ENCODE results near the gene FAM20B. TPM values are rescaled to one million over a fixed set of nuclear protein-coding genes. Genes with fewer than 3 reads are reported as not detected.

Gene FAM20B
- total and polyA plus RNA-seq, 2 donors (not counting 1 experiment from before 2014, with no cell fraction given), result 5.2 to 32.8 TPM

DNA sequence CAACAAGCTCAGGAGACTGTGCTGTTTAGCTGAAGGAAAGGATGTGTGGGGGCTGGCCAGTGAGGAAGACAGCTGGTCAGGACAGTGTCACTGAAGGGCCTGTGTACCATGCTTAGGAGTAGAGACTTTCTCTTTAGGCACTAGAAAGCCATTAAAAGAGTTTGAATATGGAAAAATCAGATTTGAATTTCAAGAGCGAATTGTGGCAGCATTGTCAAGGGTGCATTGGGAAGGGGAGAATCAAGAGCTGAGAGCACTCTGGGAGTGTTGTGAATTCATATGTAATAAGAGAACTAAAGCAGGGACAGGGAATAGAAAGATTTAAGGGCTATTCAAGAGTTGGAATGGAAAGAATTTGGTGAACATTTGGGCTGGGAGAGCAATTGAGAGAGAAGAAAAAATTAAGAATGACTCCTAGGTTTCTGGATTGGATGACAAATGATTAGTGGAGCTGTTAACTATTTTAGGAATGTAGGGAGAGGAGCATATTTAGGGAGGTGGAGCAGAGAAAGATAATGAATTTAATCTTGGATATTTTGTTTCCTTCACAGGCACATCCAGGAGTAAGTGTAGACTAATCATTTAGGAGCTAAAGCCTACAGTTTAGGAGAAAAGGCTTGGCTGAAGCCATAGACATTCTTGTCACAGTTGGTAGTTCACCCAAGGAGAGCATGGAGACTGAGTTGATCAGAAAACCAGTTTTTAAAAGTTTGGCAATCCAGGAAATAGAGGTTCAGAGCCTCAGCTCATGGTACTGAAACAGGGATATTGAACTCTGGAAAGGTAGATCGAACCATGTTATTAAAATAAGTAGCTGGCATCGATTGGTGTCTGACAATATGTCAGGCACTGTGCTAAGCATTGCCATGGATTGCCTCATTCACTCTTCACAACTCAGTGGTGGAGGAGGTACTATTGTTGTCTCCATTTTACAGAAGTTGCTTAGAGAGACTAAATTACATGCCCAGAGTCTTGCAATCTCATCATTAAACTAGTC is 33.1 kb downstream of the FAM20B start:
- Histone ChIP-seq H3K27me3 (replicated peaks in 1 of 4; ENCODE audit: control extremely low read depth in 1 of 4, control insufficient read depth in 3 of 4, insufficient read depth in 4 of 4, low read length in 3 of 4) (no peaks in the 10 kb centered on the region), H3K27ac (ENCODE audit: low read length in 2 of 2) (no peak overlapping the region), H3K4me1 (ENCODE audit: control insufficient read depth in 2 of 2, insufficient read depth in 2 of 2, low read length in 2 of 2) (no peaks in the 10 kb centered on the region), H2AFZ (ENCODE audit: insufficient read depth, low read depth, low read length, poor library complexity, severe bottlenecking) (no peak overlapping the region), H4K20me1 (ENCODE audit: control insufficient read depth, insufficient read depth, low read length, poor library complexity, severe bottlenecking) (no peaks in the 10 kb centered on the region), H3K9ac (ENCODE audit: low read length) (no peak overlapping the region), H3K9me3 (ENCODE audit: control extremely low read depth in 1 of 3, control insufficient read depth in 2 of 3, insufficient read depth in 1 of 3, low read length in 2 of 3) (peaks cover 0 to 2% (median 0%) of the 10 kb centered on the region in 3 donors), H3K4me3 (ENCODE audit: control extremely low read depth in 1 of 5, extremely low read depth in 1 of 5, insufficient read depth in 1 of 5, low read depth in 2 of 5, low read length in 4 of 5) (no peak overlapping the region), H3K36me3 (replicated peaks in 1 of 2; ENCODE audit: control extremely low read depth in 1 of 2, control insufficient read depth in 1 of 2, extremely low read depth in 1 of 2, insufficient read depth in 2 of 2, low read length in 1 of 2) (peaks cover 0 to 23% of the 10 kb centered on the region in 2 experiments), H3K4me2 (replicated peaks; ENCODE audit: low read depth, low read length, poor library complexity, severe bottlenecking) (no peak overlapping the region), H3K79me2 (ENCODE audit: control insufficient read depth, insufficient read depth, low read length) (no peaks in the 10 kb centered on the region)
- ATAC-seq (ENCODE audit: low read depth) (no peak), DNase-seq (no peak)
- ChIA-PET CTCF (interaction anchor here (0.5 to 0.8 kb wide), 3 partner anchors 20 to 141 kb away, joined by 3 to 8 read pairs (median 3); no protein-coding TSS in a partner anchor), POLR2A (no interaction called here)
- H3K9me3 Mint-ChIP-seq (ENCODE audit: insufficient read depth), result no peaks in the 10 kb centered on the region
- WGBS (ENCODE audit: insufficient coverage), result 94% methylated on average over 2 of the region's 3 CpGs
- no peak overlapping the region for H3K27ac Mint-ChIP-seq
- intact Hi-C loops (cut with micrococcal nuclease), result no loop called here
- TF ChIP-seq EZH2 (IDR thresholded peaks at IDR 0.05; ENCODE audit: borderline replicate concordance, insufficient read depth, low read depth, low read length, poor library complexity, severe bottlenecking), result no peak
- no peak for TF ChIP-seq CTCF (IDR thresholded peaks at IDR 0.05)
- H3K4me3 Mint-ChIP-seq, result no peak overlapping the region
- no peaks in the 10 kb centered on the region for H3K4me1 Mint-ChIP-seq
- H3K27me3 Mint-ChIP-seq, result no peaks in the 10 kb centered on the region

Data from B cell (primary cell).